Measurements from ENCODE around the gene FOXA1.

Gene FOXA1

DNA sequence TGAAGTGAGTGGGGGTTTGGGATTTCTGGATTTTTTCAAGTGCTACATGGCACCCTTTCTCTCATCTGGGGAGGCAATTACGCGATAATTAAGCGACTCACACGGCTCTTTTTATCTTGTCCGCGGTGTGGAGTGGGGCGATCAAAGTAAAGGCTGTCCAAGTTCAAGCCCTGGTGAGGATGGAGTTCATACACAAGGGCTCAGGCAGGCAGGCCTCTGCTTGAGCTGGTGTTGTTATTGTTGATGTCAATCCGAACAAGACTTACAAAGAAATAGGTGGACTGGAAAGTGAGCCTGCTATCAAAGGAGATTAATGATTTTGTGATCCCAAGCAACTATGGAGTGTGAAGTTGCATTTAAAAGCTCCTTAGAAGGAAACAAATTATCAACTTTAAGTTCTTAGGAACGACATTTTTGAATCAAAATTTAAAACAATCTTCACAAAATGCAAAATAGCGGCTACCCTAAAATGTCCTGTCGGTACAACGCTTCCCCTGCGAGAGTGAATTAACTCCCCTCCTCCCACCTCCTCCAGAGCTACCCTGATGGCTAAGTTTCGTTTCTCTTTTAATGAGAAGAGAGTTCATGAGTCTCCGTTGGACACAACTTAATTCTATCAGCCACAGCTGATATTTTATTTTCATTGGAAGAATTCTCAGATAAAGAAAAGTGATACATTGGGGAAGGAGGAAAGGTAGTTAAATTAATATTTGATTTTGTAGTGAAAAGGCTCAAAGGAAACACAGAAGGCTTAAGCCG lies 5.9 kb downstream of the FOXA1 start:
- DNase-seq = no peak

DNA sequence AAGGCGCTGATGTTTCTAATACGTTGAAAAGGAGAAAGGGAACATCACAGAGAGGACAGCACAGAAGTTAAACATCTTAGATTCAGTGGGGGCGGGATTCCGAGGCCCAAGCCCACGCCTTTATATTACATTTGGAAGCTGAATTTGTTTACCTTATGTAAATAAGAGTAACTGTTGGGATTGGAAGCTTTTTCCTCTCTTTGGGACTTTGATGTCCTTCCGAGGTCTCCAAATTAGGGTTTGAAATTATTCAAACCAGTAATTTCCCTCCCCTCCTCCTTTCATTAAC lies 6.4 kb downstream of the FOXA1 start:
- no peak for DNase-seq

DNA sequence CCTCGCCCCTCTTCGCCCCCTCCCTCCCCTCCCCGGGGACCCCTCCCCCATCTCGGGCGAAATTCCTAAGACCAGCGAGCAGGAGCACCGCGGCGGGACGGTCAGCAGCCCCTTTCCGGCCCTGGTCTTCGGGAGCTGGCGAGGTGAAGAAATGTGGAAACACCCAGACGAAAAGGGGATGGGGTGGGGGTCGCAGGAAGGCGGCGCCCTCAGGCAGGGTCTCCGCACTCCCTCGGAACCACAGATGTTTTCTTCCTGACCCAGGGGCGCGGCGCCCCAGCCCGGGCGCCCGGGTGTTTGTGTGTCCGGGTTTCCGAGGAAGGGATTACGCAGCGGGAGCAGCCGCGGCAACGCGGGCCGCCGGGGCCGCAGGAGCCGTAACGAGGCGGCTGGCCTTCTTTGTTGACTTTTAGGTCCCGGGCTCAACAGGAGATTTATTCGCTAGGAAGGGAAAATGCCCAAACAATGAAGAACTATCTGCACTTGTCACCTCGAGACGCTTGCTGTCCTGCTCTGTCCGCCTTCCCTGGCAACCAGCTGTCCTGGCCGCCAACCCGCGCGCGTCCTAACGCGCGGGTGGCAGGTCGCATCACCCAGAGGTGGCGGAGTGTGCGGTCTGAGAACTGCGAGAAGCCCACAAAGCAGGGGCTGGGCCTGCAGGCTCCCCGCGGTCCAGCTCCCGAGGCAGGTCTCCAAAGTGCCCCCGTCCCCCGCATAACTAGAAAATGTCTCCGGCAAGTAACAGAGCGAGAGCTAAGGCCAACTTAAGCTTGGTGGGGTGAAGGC lies 7.0 kb downstream of the FOXA1 start:
- DNase-seq = no peak

GRCh38 chr14:37587131-37587803 lies 7.8 kb downstream of the FOXA1 start:
- no peak for DNase-seq

DNA sequence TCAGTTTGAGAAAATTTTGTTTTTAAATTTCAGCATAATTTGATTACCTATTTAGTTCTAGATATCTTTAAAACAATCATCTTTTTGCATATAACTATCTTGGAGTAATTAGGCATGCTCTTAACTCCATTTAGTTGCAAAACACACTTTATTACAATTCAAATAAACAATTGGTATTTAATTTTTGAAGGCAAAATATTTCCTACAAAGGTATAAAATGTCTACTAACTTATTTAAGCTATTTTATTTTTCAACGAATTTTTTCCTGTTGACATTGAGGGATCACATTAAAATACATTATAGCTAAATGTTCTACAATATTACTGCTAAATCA lies 8.3 kb downstream of the FOXA1 start:
- no peak for DNase-seq

GRCh38 chr14:37585971-37586796 lies 8.9 kb downstream of the FOXA1 start:
- DNase-seq = no peak

DNA sequence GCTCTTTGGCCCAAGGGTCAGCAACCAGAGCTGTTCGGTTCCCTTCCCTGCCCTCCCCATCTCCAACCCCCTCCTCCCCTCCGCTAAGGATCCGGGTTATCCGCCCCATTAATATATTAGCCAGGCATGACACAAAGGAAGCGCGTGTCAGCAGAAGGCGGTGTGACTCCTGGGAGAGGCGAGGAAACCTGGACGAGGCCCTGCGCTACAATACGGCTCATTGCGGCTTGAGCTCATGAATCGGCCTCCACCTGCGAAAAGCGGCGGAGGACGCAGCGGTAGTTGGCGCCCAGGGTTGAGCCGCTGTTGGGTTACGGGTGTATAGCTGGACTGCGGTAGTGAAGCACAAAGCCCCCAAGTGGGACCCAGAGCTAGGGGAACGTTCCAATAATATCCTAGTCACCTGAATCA lies 9.9 kb downstream of the FOXA1 start:
- no peak for DNase-seq

DNA sequence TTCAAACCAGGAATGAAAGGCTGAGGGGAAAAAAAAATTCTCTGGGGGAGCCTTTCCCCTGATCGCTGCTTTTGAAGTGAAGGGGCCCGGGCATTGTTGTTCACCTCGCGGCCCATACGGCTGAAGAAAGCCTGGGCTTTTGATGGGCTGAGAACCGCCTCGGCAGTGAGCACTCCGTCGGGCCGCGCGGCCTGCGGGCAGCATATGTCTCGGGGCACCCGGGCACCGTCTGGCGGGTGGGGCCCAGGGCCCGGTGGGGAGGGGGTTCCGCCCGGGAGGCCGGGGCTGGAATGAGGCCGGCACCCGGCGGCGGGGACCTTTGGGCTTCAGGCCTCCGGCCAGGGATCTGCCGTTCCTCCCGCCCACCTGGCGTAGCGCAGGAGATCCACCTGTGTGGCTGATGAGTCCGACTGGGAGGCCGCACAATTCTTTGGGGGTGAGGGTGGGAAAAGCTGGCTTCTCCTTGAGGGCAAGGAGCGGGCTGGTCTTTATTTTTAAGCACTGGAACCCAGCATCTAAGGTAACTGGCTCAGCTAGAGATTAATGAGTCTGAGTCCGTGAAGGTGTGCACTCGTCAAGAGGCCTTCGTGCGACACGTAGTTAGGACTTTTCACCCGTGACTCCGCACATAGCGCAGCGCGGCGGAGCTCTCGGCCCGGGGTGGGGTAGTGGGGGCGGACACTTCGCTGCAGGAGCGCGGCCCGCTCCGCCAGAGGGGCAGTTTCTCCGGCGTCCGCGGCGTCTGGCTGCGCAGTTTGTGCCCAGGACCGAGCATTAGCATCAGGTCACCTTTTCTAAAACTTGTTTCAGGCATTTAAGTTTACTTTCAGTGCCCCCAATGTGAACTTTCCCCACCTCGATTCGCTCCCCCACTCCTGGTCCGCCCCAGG lies 10.6 kb downstream of the FOXA1 start:
- DNase-seq = no peak

DNA sequence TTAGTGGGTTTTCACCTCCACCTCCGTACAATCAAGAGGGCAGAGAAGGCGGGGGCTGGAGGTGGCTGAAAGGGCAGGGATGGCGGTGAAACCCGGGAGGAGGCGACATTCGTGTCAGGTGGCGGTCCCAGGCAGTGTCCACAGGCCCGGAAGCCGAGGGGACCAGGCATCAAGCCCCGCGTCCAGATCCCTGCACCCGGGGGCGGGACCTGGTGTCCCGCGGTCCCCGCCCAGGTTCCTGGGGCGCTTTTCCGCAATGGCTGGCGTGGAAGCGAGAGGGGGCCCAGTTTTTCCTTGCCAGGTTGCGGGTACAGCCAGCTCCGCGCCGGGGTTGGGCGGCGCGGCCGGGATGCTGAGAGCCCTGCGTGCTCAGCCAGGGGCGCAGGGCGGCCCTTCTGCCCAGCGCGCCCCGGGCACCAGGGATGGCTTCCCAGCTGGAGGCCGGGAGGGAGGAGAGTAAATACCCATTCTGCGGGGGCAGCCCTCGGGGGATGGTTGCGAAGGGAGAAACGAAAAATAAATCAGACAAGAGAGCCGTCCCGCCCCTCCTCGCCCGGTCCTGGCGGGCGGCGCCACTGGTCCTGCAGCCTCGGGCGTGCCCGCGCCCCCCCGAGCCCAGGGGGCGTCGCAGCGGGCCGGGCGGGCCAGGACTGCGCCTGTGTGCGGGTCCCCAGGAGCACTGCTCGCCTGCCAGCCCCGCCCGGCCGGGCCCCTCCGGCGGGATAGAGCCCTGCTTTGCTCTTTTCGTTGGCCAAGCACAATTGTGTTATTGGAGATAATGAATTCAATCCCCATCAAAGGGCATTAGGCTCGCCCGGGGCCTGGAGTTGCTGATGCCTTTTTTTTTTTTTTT lies 11.5 kb downstream of the FOXA1 start:
- no peak for DNase-seq

DNA sequence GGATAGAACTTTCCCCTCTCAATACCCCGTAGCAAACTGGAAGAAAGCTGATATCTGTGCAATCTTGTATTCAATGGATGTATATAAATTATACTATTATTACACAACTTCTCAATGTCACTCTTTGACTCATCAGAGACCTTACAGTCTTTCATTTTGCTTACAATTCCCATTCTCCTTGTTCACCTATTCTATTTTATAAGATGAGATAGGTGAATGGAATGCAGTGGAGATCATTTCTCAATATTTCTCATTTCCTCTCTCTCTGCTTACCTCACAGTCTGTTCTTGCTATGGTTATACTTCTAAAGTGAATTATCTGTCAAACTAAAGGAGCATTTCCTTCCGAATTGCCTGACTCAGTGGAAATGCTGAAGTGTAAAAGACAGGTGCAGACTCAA lies 14.9 kb downstream of the FOXA1 start:
- DNase-seq = no peak

DNA sequence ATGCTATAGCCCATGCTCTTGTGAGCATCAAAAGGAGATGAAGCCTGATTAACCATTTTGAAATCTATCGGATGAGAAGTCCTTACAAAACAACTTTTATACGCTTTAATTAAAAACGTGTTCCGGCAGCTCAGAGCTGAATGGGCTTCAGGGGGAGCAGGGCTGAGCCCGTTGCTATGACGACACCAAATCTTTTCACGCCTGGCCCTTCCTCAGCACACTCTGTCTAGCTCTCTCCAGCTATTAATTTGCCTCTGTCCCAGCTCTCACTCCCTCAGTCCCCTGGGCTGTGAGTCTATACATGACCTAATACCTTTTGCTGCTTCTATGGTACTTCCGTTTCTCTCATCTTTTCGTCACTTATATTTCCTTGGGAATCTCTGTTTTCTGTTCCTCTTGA lies 15.8 kb downstream of the FOXA1 start:
- DNase-seq = no peak

- no peak for DNase-seq
Measured at GRCh38 chr14:37573356-37573755, 21.7 kb downstream of the FOXA1 start.

- no peak for DNase-seq
Measured at GRCh38 chr14:37571391-37571790, 23.7 kb downstream of the FOXA1 start.

GRCh38 chr14:37569729-37570128 lies 25.3 kb downstream of the FOXA1 start:
- no peak for DNase-seq

DNA sequence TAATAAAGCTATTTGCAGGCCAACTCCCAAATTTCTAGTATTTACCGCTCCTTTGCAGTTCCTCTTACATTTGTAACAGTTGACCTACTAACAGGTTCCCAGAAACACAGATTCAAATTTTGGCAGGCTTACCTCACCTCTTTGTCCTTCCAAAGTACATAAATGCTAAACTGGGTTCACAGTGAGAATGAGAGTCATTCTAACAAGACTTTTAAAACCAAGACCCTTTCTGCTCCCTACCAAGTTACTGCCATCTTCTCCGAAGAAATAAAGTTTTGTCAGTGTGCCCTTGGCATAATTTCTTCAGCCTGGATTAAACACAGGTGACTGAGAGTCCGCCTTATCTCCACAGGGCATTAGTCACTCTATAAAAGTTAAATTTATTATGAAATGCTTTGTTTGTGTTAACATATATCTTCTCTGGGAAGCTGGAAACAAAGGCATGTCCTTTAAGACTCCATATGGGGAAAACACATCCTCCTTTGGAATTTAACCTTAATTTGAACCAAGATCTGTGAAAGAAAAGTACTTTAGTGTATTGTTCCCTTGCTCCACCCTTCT lies 28.2 kb downstream of the FOXA1 start:
- DNase-seq = no peak

DNA sequence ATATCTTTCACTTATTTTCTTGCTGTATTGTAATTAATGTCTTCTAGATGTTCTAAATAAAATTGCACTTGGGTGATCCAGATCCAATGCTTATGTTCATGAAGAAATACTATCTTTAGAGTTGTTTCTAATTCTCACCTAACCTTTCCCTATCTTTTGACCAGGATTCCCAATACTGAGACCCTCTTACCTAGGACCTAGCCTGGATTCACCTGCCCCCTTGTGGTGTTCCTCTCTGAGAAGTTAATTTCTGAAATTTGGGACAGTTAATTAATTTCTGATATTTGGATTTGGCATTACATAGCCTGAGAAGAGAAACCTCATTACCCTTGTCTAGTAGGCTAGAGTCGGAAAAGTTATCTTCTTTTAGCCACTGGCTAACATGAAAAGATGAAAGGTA lies 29.5 kb downstream of the FOXA1 start:
- no peak for DNase-seq

- DNase-seq = no peak
Measured at GRCh38 chr14:37563189-37563588, 31.9 kb downstream of the FOXA1 start.

DNA sequence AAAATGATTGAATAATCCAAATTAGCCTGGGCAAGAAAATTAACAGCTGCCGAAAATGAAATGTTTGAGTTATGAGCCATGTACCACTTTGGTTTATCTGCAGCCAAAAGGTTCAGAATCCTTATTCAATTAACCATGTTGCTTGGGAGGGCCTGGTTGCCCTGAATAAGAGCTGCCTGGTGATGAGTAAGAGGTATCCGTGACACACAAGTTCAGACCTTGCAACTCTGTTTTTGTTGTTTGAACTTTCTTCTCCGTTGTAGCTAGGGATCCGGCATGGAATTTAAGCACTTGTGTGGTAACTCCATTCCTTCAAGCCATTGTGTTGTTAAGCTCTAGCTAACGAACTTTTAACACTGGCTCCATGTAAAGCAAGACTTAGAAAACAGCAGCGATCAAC lies 35.7 kb downstream of the FOXA1 start:
- DNase-seq = no peak

GRCh38 chr14:37558740-37559139 lies 36.3 kb downstream of the FOXA1 start:
- no peak for DNase-seq

DNA sequence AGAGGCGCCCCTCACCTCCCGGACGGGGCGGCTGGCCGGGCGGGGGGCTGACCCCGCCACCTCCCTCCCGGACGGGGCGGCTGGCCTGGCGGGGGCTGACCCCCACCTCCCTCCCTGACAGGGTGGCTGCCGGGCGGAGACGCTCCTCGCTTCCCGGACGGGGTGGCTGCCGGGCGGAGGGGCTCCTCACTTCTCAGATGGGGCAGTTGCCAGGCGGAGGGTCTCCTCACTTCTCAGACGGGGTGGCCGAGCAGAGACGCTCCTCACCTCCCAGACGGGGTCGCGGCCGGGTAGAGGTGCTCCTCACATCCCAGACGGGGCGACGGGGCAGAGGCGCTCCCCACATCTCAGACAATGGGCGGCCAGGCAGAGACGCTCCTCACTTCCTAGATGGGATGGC lies 39.5 kb downstream of the FOXA1 start:
- DNase-seq = peak in 1 of 5 donors; percentile 2
